IPS DF 4.7 (cell line): ENCODE results near the gene BEND7.
A peak's percentile ranks its signal among the peaks of the same experiment; 100 is the strongest.

ENCODE experiments used
- DNase-seq: peaks from one replicate; pipeline ENCODE4 v3.0.0-alpha.2; 2013; ENCODE audit warnings: low spot score; ENCODE audit errors: extremely low read depth

Gene BEND7

DNA sequence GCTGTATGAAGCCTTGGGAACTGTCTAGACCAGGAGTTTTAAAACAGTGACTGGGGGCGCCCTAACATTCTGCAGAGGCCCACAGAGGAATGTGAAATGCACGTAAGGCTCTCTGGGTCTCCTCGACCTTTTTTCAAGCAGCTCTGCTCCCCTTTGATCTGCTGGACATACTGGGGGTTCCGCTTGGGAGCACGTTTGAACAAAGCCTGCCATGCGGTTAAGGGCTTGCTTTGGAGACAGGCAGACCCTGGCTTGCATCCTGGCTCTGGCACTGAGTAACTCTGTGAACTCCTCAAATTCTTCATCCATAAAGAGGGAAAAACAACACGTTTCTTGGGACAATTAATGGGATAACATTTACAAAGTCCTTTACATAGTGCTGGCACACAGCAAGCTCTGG, 7.8 kb downstream of the BEND7 start:
- no peak for DNase-seq

DNA sequence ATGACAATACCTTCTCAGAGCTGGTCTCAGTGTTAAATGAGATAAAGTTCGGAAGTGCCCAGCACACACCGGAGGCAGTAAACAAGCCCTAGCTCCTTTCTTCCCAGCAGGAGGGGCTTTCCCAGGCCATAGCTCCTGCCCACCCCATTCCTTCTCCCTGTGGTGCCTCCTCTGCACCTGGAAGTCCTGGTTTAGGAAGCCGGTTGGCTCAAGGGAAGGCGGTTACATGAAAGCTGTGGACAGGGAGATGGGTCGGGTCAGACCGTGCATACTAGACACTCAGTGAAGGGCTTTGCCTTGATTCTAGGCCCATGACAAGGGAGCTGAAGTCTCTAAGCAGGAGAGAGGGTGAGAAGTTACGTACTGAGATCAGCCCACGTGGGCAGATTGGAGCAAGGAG, 8.6 kb downstream of the BEND7 start:
- no peak for DNase-seq

DNA sequence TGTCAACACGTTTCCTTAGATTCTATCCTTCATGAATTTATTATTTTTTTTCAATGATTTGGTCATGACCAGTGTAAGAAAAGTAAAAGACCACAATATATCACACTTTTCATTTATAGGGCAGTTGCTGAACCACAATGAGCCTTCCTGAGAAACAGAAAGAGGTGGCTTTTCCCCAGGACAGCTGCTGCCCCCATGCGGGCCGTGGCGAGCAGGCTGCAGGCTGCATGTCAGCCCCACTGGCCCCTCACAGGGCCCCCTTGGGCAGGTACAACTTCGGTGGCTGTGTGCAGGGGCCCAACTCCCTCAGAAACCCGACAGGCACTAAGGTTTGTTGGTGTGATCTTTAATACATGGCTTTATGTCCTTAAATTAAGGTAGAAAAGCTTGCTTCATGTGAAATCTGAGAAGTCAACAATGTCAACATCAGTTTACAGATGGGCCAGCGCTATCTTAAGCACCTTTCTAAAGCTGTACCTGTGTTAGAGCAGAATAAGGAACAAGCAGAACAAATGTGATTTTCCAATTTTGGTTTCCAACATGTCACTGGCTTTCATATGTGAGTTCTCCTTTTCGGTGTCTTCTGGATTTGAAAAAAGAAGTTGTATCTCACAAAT, 10.6 kb downstream of the BEND7 start:
- DNase-seq, result peak; percentile 14

DNA sequence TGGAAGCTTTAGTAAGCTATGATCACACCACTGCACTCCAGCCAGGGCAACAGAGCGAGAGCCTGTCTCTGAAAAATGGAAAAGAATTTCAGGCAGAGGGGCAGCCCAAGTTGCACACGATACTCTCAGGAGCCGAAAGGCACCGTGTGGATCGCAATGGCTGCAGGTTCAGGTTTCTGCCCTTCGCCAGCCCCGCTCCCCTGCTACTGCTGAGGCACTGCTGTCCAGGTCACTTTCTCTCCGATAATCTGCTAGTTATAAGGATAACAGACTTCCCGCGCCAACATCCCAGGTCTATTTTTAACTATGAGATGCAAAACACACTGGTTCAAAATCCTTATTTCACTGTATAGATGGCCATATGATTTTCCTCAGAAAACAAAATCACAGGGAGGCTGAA, 11.1 kb downstream of the BEND7 start:
- DNase-seq, result no peak

DNA sequence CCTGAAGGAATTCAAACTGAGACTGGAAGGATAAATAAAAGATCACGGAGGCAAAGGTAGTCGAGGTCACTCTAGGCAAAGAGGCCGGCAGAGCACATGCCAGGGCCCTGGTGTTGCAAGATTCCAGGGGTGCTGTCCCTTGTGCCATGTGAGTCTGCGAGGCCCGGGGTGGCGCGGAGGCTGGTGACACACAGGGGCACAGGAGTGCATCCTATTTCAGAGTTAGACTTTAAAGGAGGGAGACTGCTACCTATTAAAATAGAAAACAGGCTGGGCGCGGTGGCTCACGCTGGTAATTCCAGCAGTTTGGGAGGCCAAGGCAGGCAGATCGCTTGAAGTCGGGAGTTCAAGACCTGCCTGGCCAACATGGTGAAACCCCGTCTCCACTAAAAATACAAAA, 12.6 kb downstream of the BEND7 start:
- no peak for DNase-seq

DNA sequence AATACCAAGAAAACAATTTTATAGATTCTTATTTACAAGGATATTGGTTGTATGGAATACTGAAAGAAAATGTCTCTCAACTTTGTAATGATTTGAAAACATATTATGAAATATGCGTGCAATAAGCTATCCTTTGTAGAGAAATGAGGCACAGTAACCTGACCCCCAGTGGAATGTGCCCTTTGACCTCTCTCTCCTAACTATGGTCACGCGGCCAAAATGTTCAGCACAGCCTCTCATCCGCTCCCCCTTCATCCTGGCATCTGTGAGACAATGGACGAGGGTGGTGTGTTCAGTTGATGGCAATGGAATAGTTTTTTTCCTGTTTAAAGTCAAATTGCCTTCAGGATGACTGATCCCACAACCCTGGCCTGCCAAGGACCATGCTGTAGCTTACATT, 13.3 kb downstream of the BEND7 start:
- no peak for DNase-seq

DNA sequence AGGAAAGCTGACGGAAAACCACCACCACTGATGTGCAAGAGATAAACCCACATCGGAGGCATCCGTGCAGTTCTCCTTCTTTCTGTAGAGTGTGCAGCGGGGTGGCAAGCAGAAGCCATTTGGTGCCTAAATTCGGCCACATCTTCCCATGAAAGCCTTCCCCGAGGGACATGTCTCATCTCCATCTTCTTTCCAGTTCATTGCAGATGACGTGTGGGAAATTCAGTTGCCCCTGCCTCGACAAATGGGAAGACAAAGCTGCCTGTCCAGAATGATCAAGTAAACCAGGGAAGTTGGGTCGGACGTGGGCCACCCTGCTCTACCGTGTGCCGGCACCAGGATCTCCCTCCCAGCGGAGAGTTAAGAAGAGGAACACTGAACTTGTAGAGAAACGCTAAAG, 14.5 kb downstream of the BEND7 start:
- no peak for DNase-seq

DNA sequence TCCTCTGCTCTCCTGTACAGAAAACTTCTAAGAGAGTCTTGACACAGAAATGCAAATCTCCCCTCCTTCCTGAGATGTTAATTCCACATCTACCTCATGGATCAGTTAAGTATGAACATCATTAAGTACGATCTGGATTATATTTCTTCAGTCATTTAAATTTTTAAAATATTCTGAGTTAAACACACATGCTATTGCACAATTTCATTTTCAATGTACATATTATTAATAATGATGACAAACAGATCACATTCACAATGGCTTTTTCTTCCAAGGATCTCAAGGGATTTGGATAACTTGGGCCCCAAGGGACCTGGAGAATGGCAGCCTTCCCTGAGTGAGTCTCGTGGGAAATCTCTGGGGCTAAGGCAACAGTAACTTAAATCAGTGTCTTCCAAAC, 16.2 kb downstream of the BEND7 start:
- no peak for DNase-seq

DNA sequence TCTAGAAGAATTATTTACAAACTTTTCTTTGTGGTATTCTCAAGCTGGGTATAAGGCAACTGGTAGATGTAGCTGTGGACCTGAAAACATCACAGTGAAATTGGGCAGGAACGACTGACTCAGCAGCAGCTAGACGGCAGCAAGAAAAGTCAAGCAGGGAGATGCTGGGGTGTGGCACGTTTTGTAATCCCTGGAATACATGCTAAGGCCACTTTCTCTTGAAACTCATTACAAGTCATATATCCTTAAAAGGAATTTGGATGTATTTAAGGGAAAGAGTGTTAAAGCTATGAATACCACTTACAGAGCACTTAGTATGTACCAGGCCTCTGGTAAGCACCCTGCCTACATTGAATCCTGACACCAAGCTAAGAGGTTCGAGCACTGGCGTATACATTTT, 17.4 kb downstream of the BEND7 start:
- no peak for DNase-seq

DNA sequence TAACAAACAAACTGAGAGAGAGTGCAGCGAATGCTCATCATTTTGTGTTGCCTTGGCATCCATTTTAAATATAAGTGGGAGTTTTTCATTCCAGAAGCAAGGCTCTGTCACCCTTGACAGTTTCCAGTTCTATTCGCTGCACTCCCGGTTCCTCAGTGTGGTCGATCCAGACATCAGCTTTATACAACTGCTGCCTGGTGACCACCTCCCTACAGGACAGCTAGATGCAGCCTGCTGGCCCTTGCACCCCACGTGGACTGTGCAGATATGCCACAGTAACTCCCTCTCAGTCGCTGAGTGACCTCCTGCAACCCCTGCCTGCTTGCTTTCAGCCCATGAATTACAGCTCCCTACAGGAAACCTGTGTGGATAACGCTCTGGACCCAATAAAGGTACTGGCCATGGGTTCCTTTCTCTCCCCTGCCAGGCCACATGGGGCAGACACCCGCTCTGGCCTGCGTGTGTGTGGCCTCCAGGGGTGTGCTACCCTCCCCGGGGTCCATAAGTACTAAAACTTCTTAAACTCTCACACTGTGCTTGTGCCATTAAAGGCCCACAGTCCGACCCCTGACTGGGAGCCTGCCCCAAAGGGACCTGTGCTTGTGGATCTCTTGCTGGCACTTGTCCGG, 23.6 kb downstream of the BEND7 start:
- DNase-seq, result no peak

DNA sequence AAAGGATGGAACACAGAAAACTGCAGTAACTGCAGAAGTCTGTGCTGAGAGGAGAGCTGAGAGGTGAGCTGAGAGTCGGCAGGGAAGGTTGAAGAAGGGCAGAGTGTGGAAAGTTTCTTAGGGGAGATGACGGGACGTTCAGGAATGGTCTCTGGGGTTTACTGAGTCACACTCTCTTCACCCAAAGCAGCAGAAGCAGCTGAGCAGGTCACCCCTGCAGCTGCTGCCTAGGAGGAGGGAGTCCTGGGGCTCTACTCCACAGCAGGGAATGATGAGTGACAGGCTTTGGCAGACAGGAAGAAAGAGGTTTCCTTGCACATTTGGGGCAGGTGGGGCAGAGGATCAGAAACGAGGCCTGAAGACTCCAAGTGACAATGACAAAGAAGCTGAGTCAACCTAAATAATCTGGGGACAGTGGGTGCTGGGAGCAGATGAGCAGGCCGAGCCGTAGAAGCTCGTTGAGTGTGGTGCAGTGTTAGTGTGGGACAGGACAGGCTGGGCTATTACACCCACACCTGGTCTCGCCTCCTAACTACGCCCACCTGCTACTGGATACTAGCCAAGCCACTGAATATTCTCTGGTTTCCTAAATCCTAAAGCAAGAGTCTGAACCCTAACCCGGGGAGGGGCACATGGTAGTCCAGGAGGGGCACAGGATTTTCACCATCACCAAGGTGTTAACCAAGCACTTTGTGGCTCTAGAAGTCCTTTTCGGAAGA, 24.9 kb downstream of the BEND7 start:
- no peak for DNase-seq

DNA sequence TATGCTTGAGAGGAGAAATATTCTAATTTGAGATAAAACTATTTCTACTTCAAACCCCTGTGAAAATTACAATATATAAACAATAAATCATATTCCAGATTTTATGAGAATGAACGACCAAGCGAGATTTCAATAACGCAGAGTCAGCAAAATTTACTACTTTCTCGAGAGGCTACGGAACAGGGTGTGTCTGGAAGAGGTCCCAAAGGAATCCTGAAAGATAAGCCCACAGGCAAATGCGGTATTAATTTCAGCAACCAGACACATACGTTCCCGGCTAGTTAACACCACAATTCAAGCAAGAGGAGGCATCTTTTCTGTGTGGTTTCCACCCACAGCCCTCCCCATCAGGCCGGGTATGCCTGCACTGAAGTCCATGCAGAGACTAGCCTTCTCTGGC, 26.4 kb downstream of the BEND7 start:
- no peak for DNase-seq

DNA sequence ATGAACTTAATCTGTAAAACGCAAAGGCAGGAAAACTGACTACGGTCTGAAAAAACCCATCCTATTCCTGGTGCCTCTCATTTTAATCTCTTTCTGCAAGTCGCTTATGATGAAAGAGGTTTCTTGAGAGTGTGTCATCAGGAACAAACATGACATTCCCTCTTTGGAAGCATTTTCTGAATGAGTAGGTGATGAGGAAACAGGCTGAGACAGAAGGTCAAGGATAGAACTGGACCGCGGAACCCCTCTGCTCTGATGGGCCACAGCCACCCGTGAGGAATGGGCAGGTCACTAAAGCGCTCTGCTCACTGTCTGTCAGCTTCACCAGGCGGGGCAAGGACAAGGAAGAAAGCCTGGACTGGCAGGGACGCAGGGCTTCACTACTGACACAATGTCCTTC, 28.6 kb downstream of the BEND7 start:
- DNase-seq, result no peak

DNA sequence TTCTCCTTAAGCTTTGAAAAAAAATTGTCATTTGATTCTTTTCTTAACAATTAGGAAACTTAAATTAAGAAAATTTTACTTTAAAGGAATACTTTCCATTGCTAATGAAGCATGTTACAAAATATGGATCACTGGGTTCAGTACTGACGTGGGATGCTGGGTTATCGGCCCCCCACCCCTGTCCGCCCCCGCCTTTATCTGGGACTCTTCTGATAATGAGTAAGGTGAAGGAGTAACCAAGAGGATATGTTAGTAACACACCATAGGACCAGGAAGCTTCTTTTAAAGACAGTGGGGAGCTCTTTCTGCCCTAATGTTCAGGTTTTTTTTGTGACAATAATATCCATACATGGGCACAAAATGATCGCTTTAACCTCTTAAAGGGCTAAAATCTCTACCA, 29.7 kb downstream of the BEND7 start:
- no peak for DNase-seq

DNA sequence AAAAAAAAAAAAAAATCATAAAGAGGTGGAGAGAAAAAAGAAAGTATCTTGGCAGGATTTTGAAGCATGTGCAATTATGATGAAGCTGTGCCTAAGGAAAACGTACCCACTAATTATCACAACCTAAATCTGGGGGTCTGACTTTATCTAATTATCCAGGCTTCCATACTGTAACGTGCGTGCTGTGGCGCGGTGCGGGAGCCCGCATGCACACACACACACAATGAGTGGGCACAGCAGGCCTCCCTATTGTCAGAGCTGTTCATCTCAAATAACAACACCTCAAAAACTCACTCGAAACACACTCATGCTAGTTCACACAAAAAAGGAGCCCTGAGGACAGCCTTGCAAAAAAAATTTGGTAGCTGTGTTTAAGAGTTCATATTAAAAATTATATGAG, 31.9 kb downstream of the BEND7 start:
- no peak for DNase-seq

DNA sequence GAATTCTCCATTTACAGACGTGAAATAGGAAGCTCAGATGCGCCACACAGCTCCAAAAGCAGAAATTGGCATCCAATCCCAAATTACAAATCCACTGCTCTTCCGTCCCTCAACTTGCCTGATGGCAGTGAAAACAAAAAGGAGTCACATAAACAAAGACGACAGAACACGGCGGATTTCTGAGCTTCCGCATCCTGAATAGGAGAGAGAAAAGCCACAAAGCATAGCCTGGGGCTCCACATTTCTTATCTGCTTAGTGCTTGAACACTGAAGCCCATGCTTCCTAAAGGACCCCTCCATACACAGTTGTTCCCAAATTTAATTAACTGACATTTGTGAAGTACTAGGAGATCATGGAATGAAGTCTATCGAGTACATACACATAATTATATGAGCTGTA, 32.6 kb downstream of the BEND7 start:
- DNase-seq, result no peak

DNA sequence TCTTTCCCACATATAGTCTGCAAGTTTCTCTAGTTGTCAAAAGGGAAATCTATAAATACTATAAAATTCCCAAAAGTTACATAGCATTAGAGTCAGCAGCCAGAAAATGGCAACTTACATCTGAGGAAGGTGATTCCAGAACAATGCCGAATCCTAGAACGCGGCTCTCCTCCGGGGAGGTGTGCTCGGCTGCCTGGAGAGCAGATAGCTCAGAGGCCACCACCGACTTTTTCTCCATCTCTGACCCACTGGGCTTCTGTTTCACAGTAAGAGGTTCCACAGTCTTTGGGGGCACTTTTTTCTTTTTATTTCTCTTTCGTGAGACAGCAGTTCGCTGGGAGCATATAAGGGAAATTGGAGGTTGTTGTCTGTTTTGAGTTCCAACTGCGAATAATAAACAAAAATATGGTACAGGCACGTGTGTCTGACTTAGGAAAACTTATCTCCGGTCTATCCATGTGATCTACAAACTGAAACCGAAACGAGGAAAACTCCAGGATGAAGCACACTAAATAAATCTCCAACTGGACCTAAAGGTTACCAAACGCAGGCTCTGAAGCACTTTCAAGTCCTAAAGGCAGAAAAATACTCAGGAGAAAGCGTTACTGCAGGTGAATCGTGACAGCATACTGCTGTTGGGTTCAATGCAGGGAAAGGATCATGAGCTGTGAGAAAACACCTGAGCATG, 36.2 kb downstream of the BEND7 start:
- DNase-seq, result no peak

DNA sequence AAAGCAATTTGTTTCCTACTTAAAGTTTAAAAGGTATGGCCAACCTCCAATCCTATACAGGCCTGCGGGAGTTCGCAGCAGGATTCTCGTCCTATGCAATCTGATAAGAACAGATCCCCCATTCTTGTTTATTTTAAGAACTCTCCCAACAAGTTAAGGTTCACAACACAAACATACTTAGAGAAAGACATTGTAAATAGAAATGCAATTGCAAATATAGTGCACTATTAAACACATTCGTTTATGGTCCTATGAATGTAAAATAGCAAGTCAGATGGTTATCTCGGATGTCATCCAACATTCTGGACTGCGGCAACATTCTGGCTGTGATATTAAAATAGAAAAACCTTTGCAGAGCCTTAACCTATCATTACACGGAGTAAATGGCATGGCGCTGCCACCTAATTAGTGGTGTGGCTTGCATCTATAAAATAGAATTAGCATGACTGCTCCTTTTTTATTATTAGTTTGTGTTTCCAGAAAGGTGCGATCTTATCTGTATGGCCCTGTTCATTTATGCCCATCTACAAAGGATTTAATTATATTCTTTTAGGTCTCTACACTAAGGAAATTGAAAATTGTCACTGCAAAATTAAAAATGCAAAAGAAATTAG, 37.0 kb downstream of the BEND7 start:
- DNase-seq, result no peak

DNA sequence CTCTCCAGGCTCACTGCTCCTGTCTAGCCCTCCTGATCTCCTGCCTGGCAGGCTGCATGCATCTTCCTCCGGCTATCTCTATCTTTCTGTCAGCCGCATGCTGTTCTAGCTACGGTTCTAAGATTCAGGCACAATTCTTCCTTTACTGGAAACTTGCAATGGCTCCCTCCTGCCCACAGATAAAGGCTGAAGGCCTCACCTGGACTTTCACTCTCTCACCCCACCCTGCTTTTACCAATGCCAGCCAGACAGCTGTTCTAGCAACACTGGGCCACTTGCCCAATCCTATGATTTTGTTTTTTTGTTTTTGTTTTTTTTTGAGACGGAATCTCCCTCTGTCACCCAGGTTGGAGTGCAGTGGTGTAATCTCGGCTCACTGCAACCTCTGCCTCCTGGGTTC, 38.3 kb downstream of the BEND7 start:
- DNase-seq, result no peak

DNA sequence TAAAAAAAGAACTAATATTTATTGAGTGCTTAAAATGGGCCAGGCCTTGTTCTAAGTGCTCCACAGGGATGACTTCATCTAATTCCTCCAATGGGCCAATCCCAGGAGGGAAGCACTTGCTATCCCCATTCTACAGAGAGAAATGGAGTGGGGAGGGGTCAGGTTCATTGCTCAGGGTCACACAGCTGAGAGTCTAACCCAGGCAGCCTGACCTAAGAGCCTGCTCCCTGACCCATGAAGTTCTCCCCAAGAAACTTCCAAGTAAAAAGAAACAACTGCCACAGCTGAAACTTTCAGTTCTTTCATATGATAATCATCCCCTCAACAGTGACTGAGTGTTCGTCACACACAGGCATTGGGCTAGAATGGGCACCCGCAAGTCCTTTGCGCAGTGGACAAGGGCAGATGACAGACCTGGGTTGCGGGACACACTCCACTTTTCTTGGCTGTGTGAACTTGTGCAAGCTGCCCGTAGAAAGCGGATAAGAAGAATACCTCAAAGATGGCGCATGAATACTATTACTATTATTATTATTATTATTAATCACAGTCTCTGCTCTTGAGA, 39.7 kb downstream of the BEND7 start:
- no peak for DNase-seq

DNA sequence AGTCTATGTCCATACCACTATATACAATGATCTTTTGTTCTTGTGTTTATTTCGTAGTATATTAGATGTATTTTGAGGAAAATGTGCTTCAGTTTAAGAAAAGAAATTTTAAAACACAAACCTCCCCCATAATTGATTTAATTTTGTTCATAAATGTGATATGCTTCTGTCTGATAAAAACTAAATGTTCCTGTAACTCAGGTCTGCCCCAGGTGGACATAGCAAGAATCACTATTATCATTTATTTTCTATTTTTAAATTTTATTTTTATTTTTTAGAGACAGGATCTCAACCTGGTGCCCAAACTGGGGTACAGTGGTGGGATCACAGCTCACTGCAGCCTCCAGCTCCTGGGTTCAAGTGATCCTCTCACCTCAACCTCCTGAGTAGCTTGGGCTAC, 43.2 kb downstream of the BEND7 start:
- no peak for DNase-seq

DNA sequence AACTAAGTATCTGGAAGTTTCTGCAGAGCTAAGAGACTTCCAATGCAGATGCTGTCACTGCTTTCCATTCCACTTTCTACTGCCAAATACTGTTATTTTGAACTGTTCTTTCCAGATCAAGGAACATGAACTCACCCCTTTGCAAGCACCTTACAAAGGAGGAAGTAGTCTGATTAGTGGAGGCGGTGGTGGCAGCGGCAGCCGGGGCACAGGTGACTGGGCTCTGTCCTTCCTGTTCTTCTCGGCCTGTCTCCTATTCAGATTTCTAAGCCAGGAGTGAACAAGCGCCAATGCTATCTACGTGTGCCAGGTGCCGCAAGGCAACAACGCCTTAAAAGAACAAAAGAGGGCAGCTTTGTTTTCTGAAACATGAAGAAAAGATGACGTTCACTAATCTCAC, 44.9 kb downstream of the BEND7 start:
- no peak for DNase-seq
